Left renal pelvis (tissue), 4 donors: ENCODE results near the gene TEX44. TPM values are rescaled to one million over a fixed set of nuclear protein-coding genes. Genes with fewer than 3 reads are reported as not detected.
"Not testable (repeated sequence)": the region's sequence is repeated elsewhere in the genome, so short reads cannot be mapped to it uniquely, and the experiment has no call there.

Source experiments
- DNase-seq, 4 donors: peaks; one replicate each; pipeline ENCODE4 v3.0.0-alpha.2; 2013; ENCODE audit warnings: low read depth in 4 of 4, low spot score in 3 of 4
- polyA plus RNA-seq, 4 donors: library from polyadenylated mRNA; unstranded; fragments of 120-200 nt; gene quantifications; one replicate each; pipeline ENCODE4 v1.2.1, GENCODE V29; 2013; ENCODE audit not compliant: insufficient read length in 4 of 4

The TEX44 gene
- polyA plus RNA-seq, 4 donors, result not detected

DNA sequence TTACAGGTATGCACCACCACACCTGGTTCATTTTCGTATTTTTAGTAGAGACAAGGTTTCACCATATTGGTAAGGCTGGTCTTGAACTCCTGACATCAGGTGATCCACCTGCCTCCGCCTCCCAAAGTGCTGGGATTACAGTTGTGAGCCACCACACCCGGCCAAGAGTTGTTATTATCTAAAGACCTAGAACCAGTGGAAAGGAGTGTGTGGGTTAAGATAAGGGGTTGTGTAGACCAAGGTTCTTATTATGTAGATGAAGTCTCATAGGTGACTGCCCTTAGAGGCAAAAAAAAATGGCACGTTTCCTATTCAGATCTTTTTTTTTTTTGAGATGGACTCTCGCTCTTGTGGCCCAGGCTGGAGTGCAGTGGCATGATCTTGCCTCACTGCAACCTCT is 21.7 kb upstream of the TEX44 start:
- DNase-seq, result not testable (repeated sequence)

DNA sequence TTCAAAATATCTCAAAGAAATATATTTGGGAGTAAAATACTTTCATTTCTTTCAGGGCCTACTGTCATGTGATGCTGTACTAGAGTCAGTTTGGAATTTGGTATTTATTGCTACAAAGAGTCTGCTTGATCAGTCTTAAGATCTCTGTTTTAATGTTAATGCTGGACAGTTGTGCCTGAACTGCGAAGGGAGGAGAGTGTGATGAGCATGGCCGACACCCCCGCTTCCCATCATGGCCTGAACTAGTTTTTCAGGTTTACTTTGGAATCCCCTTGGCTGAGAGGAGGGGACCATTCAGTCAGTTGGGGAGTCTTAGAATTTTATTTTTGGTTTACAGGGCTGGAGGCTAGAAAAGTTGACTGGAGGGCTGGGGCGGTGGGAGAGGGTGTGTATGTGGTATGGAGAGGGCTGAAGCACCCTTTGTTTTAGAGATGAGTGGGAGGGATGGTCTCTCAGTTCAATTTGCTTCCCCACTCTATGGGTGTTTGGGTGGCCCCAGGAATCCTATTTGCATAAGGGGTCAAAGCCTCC is 20.9 kb upstream of the TEX44 start:
- DNase-seq, result no peak

DNA sequence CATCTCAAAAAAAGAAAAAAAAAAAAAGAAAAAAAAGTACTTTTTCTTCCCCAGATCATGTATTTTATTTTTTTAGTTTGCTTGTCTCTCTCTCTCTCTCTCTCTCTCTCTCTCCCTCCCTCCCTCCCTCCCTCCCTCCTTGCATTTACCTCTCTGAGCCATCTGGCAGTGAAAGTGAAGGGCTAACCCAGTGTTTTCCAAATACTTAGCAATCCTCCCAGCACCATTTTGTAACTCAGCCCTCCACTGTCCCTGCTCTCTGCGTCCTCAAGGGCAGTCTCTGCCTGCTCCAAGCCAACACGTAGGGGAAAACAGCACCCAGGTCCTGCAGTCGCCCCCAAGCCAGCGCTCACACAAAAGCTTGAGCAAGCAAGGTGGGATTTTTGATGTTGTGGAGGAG is 19.6 kb upstream of the TEX44 start:
- DNase-seq, result no peak

DNA sequence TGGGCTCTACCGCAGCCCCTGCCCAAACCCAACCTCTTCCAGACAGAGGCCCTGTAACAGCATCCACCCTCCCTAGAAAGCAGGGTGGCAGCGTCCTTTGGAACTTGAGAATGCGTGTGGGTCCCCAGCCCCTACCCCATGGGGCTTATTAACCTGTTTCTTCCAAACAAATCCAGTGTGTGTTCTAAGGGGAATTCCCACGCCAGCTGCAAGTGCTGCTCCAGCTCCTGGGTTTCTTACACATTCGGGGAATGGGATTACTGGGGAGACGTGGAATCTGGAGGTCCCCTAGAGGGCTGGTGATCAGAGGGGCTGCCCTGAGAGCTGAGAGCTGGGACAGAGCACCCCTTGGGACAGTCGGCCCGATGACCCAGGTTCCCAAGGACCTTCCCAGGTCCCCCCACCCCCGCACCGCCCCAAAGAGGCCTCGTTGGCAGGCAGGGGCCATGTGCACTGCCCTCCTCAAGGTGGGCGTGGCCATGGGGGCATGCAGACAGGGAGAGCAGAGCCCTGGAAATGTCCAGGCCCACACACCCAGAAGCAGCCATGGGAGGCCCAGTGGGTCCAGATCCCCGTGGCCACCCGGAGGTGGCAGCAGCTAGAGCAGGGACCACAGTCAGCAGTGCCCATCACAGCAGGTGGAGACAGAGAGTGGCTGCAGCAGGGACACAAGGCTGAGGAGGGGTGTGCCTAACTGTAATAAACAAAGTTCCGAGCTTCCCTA is 18.8 kb upstream of the TEX44 start:
- DNase-seq, result no peak

DNA sequence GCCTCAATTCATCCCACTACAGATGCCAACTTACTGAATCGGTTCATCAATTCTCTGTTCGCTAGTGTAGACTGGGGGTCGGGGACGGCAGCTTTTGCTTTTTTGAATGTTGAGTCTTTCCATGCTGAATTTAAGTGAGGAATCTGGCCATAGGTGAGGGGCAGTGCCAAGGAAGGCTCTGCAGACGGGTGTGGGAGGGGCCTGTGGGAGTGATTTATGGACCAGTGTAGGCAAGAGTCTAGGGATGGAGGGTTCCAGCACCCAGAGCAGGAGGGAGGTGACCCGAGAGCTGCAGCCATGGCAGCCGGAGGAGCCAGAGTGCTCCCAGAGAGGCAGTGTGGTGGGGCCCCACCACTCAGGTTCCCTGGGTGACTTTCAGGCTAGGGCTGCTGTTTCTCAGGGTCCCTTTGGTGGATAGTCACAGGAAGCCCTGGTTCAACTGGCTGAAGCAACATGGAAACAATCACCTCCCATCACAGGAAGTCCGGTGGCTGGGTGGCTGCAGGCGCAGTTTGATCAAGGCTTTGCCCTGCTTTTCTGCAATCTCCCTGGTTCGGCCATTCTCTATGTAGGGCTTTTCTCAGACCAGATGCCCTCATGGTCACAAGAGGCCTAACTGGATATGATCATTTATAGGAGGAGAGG is 16.9 kb upstream of the TEX44 start:
- DNase-seq, result no peak

DNA sequence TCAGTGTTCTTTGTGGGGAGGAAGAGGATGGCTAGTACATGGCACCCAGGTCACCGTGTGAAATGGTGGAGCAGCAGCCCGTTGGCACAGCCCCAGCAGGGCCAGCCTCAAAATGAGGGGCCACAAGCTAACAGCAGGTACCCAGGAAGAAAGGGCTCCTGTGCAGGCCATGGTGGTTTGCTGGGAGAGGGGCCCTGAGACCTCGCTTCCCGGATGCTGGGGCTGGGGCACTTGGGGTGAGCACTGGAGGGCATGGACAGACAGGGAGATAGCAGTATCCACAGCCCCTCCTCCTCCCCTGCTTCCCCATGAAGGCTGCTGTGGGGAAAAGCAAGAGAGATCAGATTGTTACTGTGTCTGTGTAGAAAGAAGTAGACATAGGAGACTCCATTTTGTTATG is 16.2 kb upstream of the TEX44 start:
- DNase-seq, result no peak

DNA sequence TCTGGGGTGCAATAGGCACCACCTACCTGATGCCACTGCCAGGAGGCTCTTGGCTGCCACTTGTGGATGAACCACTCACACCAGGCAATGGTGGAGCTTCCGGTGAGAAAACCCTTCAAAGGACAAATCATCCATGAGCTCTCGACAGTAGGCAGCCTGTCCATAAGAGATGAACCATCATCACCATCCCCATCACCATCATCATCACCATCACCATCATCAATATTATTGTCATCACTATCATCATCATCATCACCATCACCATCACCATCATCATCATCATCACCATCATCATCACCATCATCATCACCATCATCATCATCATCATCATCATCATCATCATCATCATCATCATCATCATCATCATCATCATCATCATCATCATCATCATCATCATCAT is 14.0 kb upstream of the TEX44 start:
- not testable (repeated sequence) for DNase-seq

DNA sequence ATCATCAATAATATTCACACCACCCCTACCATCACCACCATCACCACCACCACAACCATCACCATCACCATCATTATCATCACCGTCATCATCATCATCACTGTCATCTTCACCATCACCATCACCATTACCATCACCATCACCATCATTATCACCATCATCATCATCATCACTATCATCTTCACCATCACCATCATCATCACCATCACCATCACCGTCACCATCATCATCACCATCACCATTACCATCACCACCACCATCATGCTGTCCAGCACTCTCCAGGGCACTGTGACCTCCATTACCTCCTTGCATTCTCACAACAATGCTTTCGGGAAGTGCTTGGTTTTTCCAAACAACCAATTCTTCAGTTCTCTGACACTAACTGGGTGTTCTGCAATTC is 13.1 kb upstream of the TEX44 start:
- no peak for DNase-seq

DNA sequence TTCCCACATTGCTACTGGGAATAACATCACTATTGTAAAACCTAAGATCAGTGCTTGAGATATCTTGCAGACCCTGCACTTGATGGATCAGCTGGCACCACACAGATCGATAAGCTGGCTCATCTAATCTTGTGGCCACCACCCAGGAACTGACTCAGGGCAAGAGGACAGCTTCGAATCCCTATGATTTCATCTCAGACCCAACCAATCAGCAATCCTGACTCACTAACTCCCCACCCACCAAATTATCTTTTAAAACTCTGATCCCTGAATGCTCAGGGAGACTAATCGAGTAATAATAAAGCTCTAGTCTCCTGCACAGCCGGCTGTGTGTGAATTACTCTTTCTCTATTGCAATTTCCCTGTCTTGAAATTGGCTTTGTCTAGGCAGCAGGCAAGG is 11.3 kb upstream of the TEX44 start:
- DNase-seq, result no peak

DNA sequence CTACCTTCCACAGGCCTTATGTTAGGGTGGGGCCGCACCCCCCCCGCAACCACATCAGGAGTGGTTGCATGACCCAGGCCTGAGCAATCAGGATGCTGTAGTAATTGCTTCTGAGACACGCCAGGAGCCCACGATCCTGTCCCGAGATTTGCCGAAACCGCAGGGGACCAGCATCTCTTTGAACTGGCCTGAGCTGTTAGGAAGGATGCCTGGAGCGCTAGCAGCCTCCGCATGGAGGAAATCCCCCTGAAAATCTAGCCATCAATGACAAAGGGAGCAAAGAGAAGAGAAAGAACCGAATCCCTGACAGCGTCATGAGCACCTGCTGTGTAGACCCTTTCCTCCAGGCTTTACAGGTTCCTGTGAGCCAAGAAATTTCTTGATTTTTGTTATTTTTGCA is 8.7 kb upstream of the TEX44 start:
- DNase-seq, result no peak

DNA sequence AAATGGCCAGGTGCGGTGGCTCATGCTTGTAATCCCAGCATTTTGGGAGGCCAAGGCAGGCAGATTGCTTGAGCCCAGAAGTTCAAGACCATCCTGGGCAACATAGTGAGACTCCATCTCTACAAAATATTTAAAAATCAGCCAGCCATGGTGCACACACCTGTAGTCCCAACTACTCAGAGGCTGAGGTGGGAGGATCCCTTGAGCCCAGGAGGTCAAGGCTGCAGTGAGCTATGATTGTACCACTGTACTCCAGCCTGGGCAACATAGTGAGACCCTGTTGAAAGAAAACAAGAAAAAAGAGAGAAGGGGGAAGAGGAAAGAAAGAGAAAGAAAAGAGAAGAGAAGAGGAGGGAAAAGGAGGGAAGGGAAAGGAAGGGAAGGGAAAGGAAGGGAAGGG is 4.9 kb upstream of the TEX44 start:
- DNase-seq, result not testable (repeated sequence)

DNA sequence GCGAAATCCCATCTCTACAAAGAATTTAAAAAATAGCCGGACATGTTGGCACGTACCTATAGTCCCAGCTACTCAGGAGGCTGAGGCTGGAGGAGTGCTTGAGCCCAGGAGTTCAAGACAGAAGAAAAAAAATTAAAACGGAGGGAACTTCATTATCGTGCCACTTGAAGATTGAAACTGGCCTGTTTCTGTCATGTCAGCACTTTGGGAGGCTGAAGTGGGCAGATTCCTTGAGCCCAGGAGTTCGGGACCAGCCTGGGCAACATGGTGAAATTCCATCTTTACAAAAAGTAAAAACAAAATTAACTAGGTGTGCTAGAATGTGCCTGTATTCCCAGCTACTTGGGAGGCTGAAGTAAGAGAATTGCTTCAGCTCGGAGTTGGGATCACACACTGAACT is 3.0 kb upstream of the TEX44 start:
- DNase-seq, result no peak

DNA sequence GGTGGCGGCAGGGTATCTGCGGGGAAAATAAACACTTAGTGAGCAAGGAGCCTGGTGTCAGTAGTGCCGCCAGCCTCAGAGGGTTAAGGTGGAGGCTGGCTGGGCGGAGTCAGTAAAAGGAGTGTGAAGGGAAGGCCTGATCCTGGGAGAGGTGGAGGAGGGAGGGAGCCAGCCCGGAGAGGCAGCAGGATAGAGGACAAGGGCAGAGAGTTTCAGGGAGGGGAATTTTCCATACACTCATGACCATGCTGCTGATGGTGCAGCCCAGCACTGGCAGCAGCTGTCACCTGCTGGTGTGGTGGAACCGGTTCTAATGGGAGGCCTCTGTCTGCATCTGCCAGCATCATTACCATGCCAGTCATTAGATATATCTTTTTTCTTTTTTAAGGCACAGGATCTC is 2.0 kb upstream of the TEX44 start:
- DNase-seq, result no peak

DNA sequence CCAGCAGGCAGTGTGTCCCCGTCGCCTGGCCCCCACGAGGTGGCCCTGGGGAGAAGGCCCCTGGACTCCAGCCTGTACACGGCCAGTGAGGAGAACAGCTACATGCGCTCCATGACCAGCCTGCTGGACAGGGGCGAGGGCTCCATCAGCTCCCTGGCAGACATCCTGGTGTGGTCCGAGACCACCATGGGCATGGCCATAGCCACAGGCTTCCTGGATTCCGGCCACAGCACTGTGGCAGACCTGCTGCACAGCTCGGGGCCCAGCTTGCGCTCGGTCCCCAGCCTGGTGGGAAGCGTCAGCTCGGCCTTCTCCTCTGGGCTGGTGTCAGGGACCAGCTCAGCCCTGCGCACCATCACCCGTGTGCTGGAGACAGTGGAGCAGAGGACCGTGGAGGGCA is 1.0 kb downstream of the TEX44 start:
- no peak for DNase-seq

DNA sequence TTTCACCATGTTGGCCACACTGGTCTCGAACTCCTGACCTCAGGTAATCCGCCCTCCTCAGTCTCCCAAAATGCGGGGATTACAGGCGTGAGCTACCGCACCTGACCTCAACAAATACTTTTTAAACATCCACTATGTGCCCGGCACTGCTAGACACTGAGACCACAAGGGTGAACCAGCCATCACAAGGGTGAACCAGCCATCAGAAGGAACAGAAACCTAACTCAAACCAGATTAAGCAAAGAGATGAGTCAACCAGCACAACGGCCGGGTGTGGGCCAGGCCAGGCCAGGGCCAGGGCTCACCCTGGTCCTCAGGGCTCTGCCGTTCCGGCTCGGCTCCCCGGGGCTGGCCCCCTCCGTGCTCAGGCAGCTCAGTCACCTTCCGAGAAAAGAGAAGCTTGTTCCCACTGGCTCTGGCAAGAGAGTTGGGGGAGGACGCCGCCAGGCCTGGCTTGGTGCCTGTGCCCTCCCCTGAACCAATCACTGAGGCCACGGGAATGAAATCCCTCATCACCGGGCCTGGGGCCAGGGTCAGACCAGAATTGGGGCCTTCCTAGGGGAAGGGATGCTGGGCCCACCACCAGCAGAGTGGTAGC is 4.4 kb downstream of the TEX44 start:
- no peak for DNase-seq

DNA sequence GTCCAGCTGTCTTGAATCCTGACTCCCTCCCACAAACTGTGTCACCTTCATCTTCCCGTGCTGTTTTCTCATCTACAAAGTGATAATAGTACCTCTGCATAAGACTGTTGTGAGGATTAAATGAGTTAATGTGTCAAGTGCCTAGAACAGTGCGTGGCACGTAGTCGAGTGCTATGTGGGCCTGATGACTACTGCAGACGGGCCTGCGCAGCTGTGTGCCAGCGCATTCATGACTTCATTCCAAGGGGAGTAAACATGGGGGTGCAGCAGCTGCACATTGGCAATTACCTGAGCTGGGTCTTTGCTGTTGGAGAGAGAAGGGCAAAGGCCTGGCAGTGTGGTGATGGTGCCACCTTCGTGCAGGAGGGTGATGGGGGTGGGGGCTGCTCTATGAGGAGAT is 5.0 kb downstream of the TEX44 start:
- DNase-seq, result no peak

DNA sequence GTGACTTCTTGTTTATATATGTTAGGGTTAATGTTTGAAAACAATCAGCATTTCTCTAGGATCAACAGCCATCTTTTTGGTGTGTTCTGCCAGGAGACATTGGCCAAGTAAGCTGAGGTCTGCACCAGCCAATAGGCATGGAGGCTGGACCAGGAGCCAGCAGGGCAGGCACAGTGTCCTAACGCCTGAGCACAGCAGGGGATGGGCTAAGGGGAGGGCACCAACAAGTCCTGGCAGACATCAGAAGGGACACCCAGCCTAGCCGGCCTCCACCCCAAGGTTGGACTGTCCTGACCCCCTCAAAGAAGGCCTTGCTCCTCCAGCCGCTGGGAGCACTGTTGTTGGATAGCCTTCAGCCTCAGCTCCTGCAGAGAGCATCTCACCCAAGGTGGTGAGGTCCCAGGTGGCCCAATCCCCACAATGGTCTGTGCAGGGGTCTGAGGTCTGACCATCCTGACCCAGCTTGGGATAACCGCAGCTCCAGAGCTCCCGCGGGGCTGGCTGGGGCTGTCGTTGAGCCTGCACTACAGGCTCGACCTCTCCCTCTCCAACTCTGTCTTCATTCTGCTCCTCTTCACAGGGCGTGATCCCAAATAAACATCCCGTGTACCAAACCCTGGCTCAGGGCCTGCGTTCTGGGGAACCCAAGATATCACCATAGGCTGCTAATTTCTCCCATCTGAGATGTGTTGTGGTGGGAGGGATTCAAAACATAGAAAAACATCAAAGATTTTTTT is 8.1 kb downstream of the TEX44 start:
- no peak for DNase-seq

DNA sequence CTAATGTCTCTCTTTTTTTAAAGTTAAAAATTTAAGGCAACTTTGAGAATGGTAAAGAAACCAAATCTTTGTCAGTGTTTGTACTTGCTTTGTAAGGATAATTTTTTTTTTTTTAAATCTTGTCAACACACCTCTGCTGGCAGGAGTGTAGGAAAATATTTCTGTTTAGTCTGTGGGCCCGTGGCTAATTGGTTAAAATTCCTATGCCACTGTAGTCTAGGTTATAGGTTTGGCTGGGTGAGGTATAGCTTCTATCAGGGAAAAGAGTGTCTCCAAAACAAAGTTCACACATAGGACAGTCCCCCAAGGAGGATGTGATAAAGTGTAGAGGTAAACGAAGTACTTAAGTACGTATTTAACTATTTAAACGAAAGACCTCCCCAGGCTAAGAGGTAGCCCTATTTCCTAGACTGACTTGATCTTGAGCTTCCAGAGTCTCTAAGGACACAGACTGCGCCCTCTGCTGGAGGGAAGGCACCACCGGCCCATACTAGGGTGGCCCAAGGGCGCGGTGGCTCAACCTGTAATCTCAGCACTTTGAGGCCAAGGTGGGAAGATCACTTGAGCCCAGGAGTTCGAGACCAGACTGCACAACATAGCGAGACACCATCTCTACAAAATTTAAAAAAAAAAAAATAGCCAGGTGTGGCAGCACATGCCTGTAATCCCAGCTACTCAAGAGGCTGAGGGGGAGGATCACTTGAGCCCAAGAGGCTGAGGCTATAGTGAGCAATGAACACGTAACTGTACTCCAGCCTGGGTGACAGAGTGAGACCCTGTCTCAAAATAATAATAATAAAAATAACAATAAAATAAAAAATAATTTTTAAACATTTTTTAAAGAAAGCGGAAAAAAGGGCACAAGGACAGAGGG is 8.9 kb downstream of the TEX44 start:
- peak in 2 of 4 donors; percentile 54 to 70 for DNase-seq

DNA sequence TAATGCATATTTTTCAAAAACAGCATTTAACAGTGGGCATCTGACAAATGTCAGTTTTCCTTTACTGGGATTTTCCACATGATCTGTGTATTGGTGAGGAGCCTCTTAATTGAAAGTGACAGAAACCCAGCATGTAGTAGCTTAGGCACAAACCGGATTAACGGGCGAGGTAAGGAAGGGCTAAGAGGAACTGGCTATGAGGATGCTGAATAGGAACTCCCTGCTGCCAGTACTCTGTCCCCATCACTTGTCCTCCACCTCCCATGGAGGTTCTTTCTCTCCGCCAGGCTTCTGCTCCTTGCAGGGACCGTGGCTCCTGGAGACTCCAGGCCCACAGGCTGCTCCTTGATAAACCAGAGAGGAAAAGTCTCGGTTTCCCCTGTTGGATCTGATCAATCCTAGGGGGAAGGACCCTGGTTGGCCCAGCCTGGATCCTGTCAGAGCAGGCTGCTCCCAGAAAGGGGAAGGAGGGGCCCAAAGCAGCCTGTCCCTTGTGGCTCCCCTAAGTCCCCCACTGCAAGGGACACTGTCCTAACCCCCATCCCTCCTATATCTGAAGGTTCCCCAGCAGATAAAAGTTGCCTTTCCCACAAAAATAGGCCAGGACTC is 10.3 kb downstream of the TEX44 start:
- DNase-seq, result no peak

DNA sequence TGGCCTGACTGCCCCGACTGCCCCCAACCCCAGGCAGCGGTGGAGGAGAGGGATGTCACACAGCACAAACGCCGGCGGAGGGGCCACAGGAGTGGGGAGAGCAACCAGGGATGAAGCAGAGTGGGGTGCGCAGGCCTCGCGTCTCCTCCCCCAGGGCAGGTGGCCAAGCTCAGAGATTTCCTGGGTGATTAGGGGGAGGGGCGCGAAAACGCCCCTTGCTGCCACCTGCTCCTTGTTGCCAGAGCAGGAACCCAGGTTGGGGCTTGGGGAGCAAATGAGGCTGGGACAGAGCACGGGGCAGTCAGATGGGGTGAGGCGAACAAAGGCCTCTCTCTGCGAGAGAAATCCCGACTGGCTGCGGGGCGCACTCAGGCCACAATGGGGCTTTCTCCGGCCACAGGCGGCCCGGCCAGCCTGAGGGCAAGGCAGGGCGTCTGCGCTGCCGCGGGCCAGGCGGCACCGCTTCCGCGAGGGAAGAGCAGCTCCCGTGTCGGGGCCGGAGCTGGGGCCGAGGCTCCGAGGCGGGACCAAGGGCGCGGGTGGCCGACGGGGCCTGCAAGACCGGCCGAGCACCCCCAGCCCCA is 11.5 kb downstream of the TEX44 start:
- no peak for DNase-seq
